GM12878 (cell line): ENCODE data around the gene GIPC1. TPM values are rescaled to one million over a fixed set of nuclear protein-coding genes. Genes with fewer than 3 reads are reported as not detected.

ENCODE experiments used
- CBFB ChIP-seq: IDR thresholded peaks from 2 replicates; pipeline ENCODE4 v1.6.1; 2016; ENCODE audit warnings: antibody characterized with exemption, low read depth
- CEBPB ChIP-seq, 2 experiments: fragments of 150-350 bp in 1 of 2; IDR thresholded peaks; 2 replicates each; pipeline ENCODE4 v1.6.1; 2012 to 2014; ENCODE audit warnings: low read depth in 2 of 2, low read length in 2 of 2, borderline replicate concordance in 1 of 2, inconsistent platforms in 1 of 2
- CREB1 ChIP-seq: IDR thresholded peaks from 2 replicates; pipeline ENCODE4 v1.6.1; 2012; ENCODE audit warnings: low read depth, mild to moderate bottlenecking, inconsistent platforms
- EED ChIP-seq: sonication (generic); IDR thresholded peaks from 2 replicates; pipeline ENCODE4 v1.6.1; 2016; ENCODE audit warnings: antibody characterized with exemption, low read depth
- EGR1 ChIP-seq, 2 experiments: IDR thresholded peaks; 1 replicate in 1 of 2; 2 replicates in 1 of 2; pipeline ENCODE4 v1.6.1; 2011 to 2012; ENCODE audit warnings: low read depth in 2 of 2, low read length in 2 of 2, borderline replicate concordance in 1 of 2, mild to moderate bottlenecking in 1 of 2, moderate library complexity in 1 of 2
- FOS ChIP-seq: IDR thresholded peaks from 3 replicates; pipeline ENCODE4 v1.6.1; 2011; ENCODE audit warnings: borderline replicate concordance; ENCODE audit not compliant: insufficient read length; ENCODE audit errors: extremely low read depth
- FOXK2 ChIP-seq: fragments of 450-650 bp; IDR thresholded peaks from 2 replicates; pipeline ENCODE4 v1.6.1; 2017; ENCODE audit warnings: mild to moderate bottlenecking, moderate library complexity
- HDAC6 ChIP-seq: fragments of 200-600 bp; sonication (generic); IDR thresholded peaks from one replicate; pipeline ENCODE4 v1.8.0; 2017; ENCODE audit warnings: antibody characterized with exemption; ENCODE audit not compliant: unreplicated experiment
- IKZF1 ChIP-seq: fragments of 450-650 bp; conservative IDR thresholded peaks from 2 replicates; pipeline ENCODE4 v1.6.1; 2017; ENCODE audit warnings: antibody characterized with exemption, mild to moderate bottlenecking
- MAX ChIP-seq: IDR thresholded peaks from 2 replicates; pipeline ENCODE4 v1.6.1; 2012; ENCODE audit warnings: low read depth, low read length, improper control_type of control experiment
- MEF2B ChIP-seq: fragments of 450-650 bp; IDR thresholded peaks from 2 replicates; pipeline ENCODE4 v1.6.1; 2018; ENCODE audit warnings: mild to moderate bottlenecking, moderate library complexity; ENCODE audit not compliant: partially characterized antibody, poor library complexity, severe bottlenecking
- NR2C1 ChIP-seq: fragments of 450-650 bp; IDR thresholded peaks from 2 replicates; pipeline ENCODE4 v1.6.1; 2017; ENCODE audit warnings: antibody characterized with exemption, mild to moderate bottlenecking, moderate library complexity
- NRF1 ChIP-seq: conservative IDR thresholded peaks from 2 replicates; pipeline ENCODE4 v1.6.1; 2011; ENCODE audit warnings: mild to moderate bottlenecking, low read depth, low read length, improper control_type of control experiment
- PAX8 ChIP-seq: fragments of 450-650 bp; IDR thresholded peaks from 2 replicates; pipeline ENCODE4 v1.6.1; 2017; ENCODE audit warnings: mild to moderate bottlenecking, moderate library complexity
- REST ChIP-seq: IDR thresholded peaks from 2 replicates; pipeline ENCODE4 v1.6.1; 2012; ENCODE audit warnings: mild to moderate bottlenecking, low read depth, low read length
- SMAD5 ChIP-seq: IDR thresholded peaks from 2 replicates; pipeline ENCODE4 v1.6.1; 2016; ENCODE audit warnings: antibody characterized with exemption, low read depth
- SUZ12 ChIP-seq: fragments of 200-600 bp; sonication (generic); IDR thresholded peaks from one replicate; pipeline ENCODE4 v1.6.1; 2018; ENCODE audit warnings: antibody characterized with exemption, mild to moderate bottlenecking; ENCODE audit not compliant: unreplicated experiment
- TBL1XR1 ChIP-seq: IDR thresholded peaks from 2 replicates; pipeline ENCODE4 v1.6.1; 2012; ENCODE audit warnings: low read depth, low read length, improper control_type of control experiment
- TCF3 ChIP-seq: IDR thresholded peaks from 2 replicates; pipeline ENCODE4 v1.6.1; 2012; ENCODE audit warnings: low read depth, mild to moderate bottlenecking, low read length, borderline replicate concordance; ENCODE audit not compliant: insufficient read depth
- USF1 ChIP-seq: IDR thresholded peaks from 2 replicates; pipeline ENCODE4 v1.6.1; 2011; ENCODE audit warnings: borderline replicate concordance, low read depth, mild to moderate bottlenecking, moderate library complexity, mixed read lengths, low read length; ENCODE audit not compliant: insufficient read depth; ENCODE audit errors: extremely low read length
- WRNIP1 ChIP-seq: IDR thresholded peaks from 2 replicates; pipeline ENCODE4 v1.6.1; 2011; ENCODE audit warnings: low read depth, low read length, improper control_type of control experiment, borderline replicate concordance
- ZBTB4 ChIP-seq: fragments of 450-650 bp; formaldehyde crosslinking; IDR thresholded peaks from 2 replicates; pipeline ENCODE4 v1.4.0; 2022; ENCODE audit warnings: mild to moderate bottlenecking, moderate library complexity
- polyA plus RNA-seq, 11 experiments: library from polyadenylated mRNA; depleted of rRNA in 4 of 11; unstranded in 6 of 11; stranded (reverse) in 5 of 11; fragments of >200 nt; fragmentation: Nextera tagmentation in 4 of 11; fragmentation: Illumina TruSeq in 1 of 11; extraction: Ambion mirVana in 4 of 11; extraction: Trizol in 1 of 11; gene quantifications; 1 replicate in 1 of 11; 2 replicates in 10 of 11; pipeline versions ENCODE4 v1.2.1 to v1.2.3, GENCODE V29; 2011 to 2016; ENCODE audit warnings: inconsistent platforms in 2 of 11, missing spikeins in 2 of 11, low read depth in 1 of 11
- total RNA-seq, 4 experiments: library from RNA; depleted of rRNA in 3 of 4; stranded (reverse); fragments of >200 nt in 3 of 4; fragmentation: Illumina TruSeq in 1 of 4; extraction: Trizol in 1 of 4; gene quantifications; 2 replicates each; pipeline versions ENCODE4 v1.2.1 to v1.2.3, GENCODE V29; 2013 to 2021

Gene GIPC1
- total and polyA plus RNA-seq, 10 of the 15 experiments (the other 5 are each of a cell fraction or from before 2014, with no cell fraction given): 0.47 to 24.1 (median 13.6) TPM

GRCh38 chr19:14529254-14530004 lies 33.5 kb upstream of the GIPC1 start, which contains the start of gene TECR (continued):
- TF ChIP-seq MAX (peak; percentile 42; the same call in 1 of the 2 replicates), TCF3 (no peak), HDAC6 (peak; percentile 38), FOXK2 (no peak), EGR1 (IDR thresholded peaks at IDR 0.05; ENCODE audit: borderline replicate concordance in 1 of 2, low read depth in 2 of 2, low read length in 2 of 2) (peak in 1 of 2 experiments; percentile 94; a peak in 2 of 3 replicates), CBFB (peak; percentile 79; the same call in 1 of the 2 replicates), CEBPB (IDR thresholded peaks at IDR 0.05; ENCODE audit: borderline replicate concordance in 1 of 2, low read depth in 2 of 2, low read length in 2 of 2) (0 out of 4 replicates have a peak, but pooled peaks of 1 of the 2 experiments have one; percentile 8), SUZ12 (no peak), USF1 (peak; percentile 17), ZBTB4 (no peak), CREB1 (peak; percentile 67), REST (no peak), TBL1XR1 (no peak), SMAD5 (peak; percentile 91), WRNIP1 (no peak), IKZF1 (peak; percentile 83), NR2C1 (no peak), EED (no peak), MEF2B (peak; percentile 33), NRF1 (peak; percentile 79), PAX8 (no peak), FOS (peak; percentile 19)
